Measurements from ENCODE around the gene EPB41.

GRCh38 chr1:28909198-28909597 lies 5.2 kb upstream of the EPB41 start:
- TF ChIP-seq CHD2 (IDR thresholded peaks at IDR 0.05; ENCODE audit: low read length), result no peak
- TF ChIP-seq EZH2 (IDR thresholded peaks at IDR 0.05; ENCODE audit: low read depth, low read length, severe bottlenecking), result no peak
- TF ChIP-seq EP300 (IDR thresholded peaks at IDR 0.05; ENCODE audit: borderline replicate concordance in 1 of 2, low read depth in 2 of 2, low read length in 2 of 2), result no peak
- no peak for TF ChIP-seq CTCF (IDR thresholded peaks at IDR 0.05; ENCODE audit: control extremely low read depth in 1 of 3, insufficient read depth in 1 of 3, low read depth in 1 of 3, low read length in 3 of 3)
- no peak for TF ChIP-seq POLR2A (IDR thresholded peaks at IDR 0.05; ENCODE audit: control extremely low read depth in 1 of 2, low read depth in 2 of 2, low read length in 2 of 2)
- no peak for TF ChIP-seq MAX (IDR thresholded peaks at IDR 0.05)
